Measurements from ENCODE around the gene PIEZO2.

GRCh38 chr18:11066038-11066437 lies 83.3 kb downstream of the PIEZO2 start:
- TF ChIP-seq, protein P1, sequence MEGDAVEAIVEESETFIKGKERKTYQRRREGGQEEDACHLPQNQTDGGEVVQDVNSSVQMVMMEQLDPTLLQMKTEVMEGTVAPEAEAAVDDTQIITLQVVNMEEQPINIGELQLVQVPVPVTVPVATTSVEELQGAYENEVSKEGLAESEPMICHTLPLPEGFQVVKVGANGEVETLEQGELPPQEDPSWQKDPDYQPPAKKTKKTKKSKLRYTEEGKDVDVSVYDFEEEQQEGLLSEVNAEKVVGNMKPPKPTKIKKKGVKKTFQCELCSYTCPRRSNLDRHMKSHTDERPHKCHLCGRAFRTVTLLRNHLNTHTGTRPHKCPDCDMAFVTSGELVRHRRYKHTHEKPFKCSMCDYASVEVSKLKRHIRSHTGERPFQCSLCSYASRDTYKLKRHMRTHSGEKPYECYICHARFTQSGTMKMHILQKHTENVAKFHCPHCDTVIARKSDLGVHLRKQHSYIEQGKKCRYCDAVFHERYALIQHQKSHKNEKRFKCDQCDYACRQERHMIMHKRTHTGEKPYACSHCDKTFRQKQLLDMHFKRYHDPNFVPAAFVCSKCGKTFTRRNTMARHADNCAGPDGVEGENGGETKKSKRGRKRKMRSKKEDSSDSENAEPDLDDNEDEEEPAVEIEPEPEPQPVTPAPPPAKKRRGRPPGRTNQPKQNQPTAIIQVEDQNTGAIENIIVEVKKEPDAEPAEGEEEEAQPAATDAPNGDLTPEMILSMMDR (IDR thresholded peaks at IDR 0.05), result no peak
- TF ChIP-seq POLR2A (IDR thresholded peaks at IDR 0.05), result no peak
- TF ChIP-seq POLR2AphosphoS5 (IDR thresholded peaks at IDR 0.05), result no peak

All from upper lobe of left lung (tissue), 4 donors.